Stimulated activated CD4-positive, alpha-beta T cell treated with anti-CD3 and anti-CD28 coated beads, Interleukin-2, amount 100 ng/mL, for 4 hours (primary cell): Measurements from ENCODE around the gene CREG2.

ENCODE experiments used
- DNase-seq: peaks from one replicate; pipeline ENCODE4 v3.0.0-alpha.2; 2020; ENCODE audit warnings: low read depth

The CREG2 gene

GRCh38 chr2:101307950-101308431 is 79.3 kb downstream of the CREG2 start:
- no peak for DNase-seq

GRCh38 chr2:101307503-101307902 is 79.8 kb downstream of the CREG2 start:
- DNase-seq: no peak

- no peak for DNase-seq
Observed at GRCh38 chr2:101306410-101306809, 80.9 kb downstream of the CREG2 start.

GRCh38 chr2:101305492-101306078 is 81.7 kb downstream of the CREG2 start:
- DNase-seq: no peak

- no peak for DNase-seq
Observed at GRCh38 chr2:101305035-101305434, 82.3 kb downstream of the CREG2 start.

- no peak for DNase-seq
Observed at GRCh38 chr2:101303688-101304087, 83.6 kb downstream of the CREG2 start.

- DNase-seq: no peak
Observed at GRCh38 chr2:101302016-101302415, 85.3 kb downstream of the CREG2 start.

GRCh38 chr2:101300836-101301235 is 86.5 kb downstream of the CREG2 start:
- DNase-seq: no peak

GRCh38 chr2:101300164-101300563 is 87.1 kb downstream of the CREG2 start:
- DNase-seq: no peak

- DNase-seq: no peak
Observed at GRCh38 chr2:101299604-101300003, 87.7 kb downstream of the CREG2 start.

- DNase-seq: no peak
Observed at GRCh38 chr2:101297383-101297782, 89.9 kb downstream of the CREG2 start.

GRCh38 chr2:101296371-101296770 is 90.9 kb downstream of the CREG2 start:
- no peak for DNase-seq

- DNase-seq: no peak
Observed at GRCh38 chr2:101295895-101296294, 91.4 kb downstream of the CREG2 start.
